ENCODE results near the gene BLZF1. TPM values are rescaled to one million over a fixed set of nuclear protein-coding genes. Genes with fewer than 3 reads are reported as not detected.
"Not testable (repeated sequence)": the region's sequence is repeated elsewhere in the genome, so short reads cannot be mapped to it uniquely, and the experiment has no call there.

Gene BLZF1
- polyA plus RNA-seq, 12 donors, result 5.1 to 25.5 (median 20.9) TPM; not detected in 1

- DNase-seq, result no peak
These were observed 20.2 kb upstream of the BLZF1 start for GRCh38 chr1:169347688-169348382.

- DNase-seq, result peak; percentile 73
These were observed 19.5 kb upstream of the BLZF1 start for GRCh38 chr1:169348383-169349036.

GRCh38 chr1:169360415-169360814, 7.6 kb upstream of the BLZF1 start:
- DNase-seq, result no peak

- no peak for DNase-seq
These were observed 6.7 kb upstream of the BLZF1 start for GRCh38 chr1:169361281-169361680.

- no peak for DNase-seq
These were observed 4.8 kb upstream of the BLZF1 start for GRCh38 chr1:169363046-169363730.

GRCh38 chr1:169364948-169365347, 3.0 kb upstream of the BLZF1 start:
- DNase-seq, result no peak

GRCh38 chr1:169367096-169367685, 804 bp upstream of the BLZF1 start:
- no peak for DNase-seq

- DNase-seq, result no peak
These were observed 393 bp downstream of the BLZF1 start for GRCh38 chr1:169368406-169368769.

- DNase-seq, result no peak
These were observed 3.4 kb downstream of the BLZF1 start for GRCh38 chr1:169371404-169371803.

GRCh38 chr1:169381162-169381561, 13.2 kb downstream of the BLZF1 start:
- DNase-seq, result no peak

GRCh38 chr1:169383449-169383848, 15.5 kb downstream of the BLZF1 start:
- DNase-seq, result no peak

- DNase-seq, result no peak
These were observed 19.4 kb downstream of the BLZF1 start for GRCh38 chr1:169387399-169387798.

GRCh38 chr1:169390303-169390702, 22.3 kb downstream of the BLZF1 start:
- DNase-seq, result no peak

- no peak for DNase-seq
These were observed 24.4 kb downstream of the BLZF1 start for GRCh38 chr1:169392406-169392805.

GRCh38 chr1:169395955-169396354, 28.0 kb downstream of the BLZF1 start:
- DNase-seq, result no peak

GRCh38 chr1:169402578-169402977, 34.6 kb downstream of the BLZF1 start:
- not testable (repeated sequence) for DNase-seq

GRCh38 chr1:169408340-169408739, 40.3 kb downstream of the BLZF1 start:
- not testable (repeated sequence) for DNase-seq

GRCh38 chr1:169414952-169415351, 47.0 kb downstream of the BLZF1 start:
- no peak for DNase-seq

GRCh38 chr1:169421309-169421708, 53.3 kb downstream of the BLZF1 start:
- DNase-seq, result no peak

GRCh38 chr1:169426174-169426705, 58.2 kb downstream of the BLZF1 start:
- no peak for DNase-seq

GRCh38 chr1:169427081-169427641, 59.2 kb downstream of the BLZF1 start, which contains the start of gene CCDC181:
Gene CCDC181 (minus strand): TSS chr1:169427474. CDS start chr1:169424927, 2,547 bp downstream.
- peak; percentile 77 for DNase-seq

Measured in muscle of arm (tissue), 12 donors.